GM12865 (cell line): ENCODE data around the gene PTMS.
A peak's percentile ranks its signal among the peaks of the same experiment; 100 is the strongest.

Experiments used
- DNase-seq: peaks from one replicate; pipeline ENCODE4 v3.0.0; 2010; ENCODE audit warnings: low read depth
- H3K4me3 ChIP-seq: 2 replicates; pipeline ENCODE4 v1.5.1; 2011; ENCODE audit warnings: mild to moderate bottlenecking, low read depth, low read length, control low read depth
- TF ChIP-seq, protein P1 (sequence below): IDR thresholded peaks from 2 replicates; pipeline ENCODE4 v1.5.1; 2011; ENCODE audit warnings: low read length, control low read depth, low read depth, inconsistent platforms; ENCODE audit not compliant: insufficient read depth; ENCODE audit errors: missing control alignments

The PTMS gene

DNA sequence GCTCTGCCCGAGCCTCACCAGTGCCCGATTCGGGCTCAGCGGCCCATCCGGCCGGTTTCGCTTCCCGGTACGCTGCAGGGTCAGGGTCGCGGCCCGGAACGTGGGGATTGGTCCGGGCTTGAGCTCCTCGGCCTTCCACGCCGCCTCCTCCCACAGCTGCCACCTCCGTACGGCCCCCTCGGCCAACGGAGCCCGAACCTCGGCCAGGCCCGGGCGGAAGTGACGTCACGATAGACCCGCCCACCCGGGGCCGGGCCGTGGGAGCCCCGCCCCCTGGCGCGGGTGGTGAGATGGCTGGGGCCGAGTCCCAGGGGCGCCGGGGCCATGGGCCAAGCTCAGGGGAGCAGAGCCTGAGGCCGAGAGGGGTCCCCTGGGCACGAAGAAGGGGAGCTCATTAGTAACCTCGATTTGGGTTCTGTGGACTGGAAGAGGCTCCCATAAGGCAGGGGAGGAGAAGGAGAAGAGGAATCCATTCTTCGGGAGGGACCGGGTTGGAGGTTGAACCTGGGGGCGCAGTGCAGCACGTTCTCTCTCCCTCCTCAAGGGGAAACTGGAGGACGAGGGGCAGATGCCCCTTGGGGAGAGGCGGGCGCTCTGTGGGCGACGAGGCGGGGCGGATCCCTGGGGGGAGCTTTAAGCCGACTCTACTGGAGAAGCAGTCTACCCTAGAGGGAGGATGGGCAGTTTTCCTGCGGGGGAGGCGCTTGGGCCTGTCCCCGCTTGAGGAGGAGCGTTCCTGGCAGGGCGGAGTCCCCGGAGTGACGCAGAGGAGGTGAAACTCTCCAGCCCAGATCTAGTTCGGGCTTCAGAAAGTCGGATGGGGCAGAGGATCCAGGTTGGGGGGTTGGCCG lies 13.0 kb upstream of the PTMS start, which contains the start of gene MLF2:
Gene MLF2 (minus strand): TSS at position 221 of the 851 bp plus-strand sequence. CDS start 807 bp downstream, outside the sequence.
- DNase-seq, result peak; percentile 98
- H3K4me3 ChIP-seq, result peak within 1 kb of the TSS; percentile 72
- TF ChIP-seq, protein P1, sequence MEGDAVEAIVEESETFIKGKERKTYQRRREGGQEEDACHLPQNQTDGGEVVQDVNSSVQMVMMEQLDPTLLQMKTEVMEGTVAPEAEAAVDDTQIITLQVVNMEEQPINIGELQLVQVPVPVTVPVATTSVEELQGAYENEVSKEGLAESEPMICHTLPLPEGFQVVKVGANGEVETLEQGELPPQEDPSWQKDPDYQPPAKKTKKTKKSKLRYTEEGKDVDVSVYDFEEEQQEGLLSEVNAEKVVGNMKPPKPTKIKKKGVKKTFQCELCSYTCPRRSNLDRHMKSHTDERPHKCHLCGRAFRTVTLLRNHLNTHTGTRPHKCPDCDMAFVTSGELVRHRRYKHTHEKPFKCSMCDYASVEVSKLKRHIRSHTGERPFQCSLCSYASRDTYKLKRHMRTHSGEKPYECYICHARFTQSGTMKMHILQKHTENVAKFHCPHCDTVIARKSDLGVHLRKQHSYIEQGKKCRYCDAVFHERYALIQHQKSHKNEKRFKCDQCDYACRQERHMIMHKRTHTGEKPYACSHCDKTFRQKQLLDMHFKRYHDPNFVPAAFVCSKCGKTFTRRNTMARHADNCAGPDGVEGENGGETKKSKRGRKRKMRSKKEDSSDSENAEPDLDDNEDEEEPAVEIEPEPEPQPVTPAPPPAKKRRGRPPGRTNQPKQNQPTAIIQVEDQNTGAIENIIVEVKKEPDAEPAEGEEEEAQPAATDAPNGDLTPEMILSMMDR, result peak; percentile 0

DNA sequence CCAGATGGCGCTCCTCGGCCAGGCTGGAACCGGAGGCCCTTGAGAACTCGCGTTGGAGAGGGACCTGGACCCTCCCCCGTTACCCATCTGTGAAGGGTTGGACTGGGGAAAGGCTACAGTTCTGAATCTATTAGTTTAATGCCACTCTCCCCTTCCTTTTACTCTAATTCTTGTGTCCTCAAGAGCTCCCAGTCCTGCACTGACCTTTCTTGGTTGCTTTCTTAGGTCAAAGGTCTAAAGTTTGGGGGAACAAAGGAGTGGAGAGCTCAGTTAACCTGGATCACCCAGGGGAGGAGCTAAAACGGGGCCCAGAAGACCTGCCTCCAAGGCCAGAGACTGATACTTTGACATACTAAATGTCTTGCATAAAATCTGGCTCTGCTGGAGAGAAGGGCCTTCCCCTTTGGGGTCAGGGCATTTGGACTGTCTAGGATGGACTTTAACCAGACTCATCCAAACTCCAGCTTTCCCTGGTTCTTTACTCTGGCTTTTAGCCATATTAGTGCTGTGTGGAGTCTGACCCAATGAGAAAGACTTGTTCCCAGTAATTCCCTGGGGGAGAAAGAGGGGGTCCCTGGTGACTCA lies 12.3 kb upstream of the PTMS start:
- DNase-seq, result no peak
- TF ChIP-seq, protein P1, result peak; percentile 94
- H3K4me3 ChIP-seq, result no peak overlapping the region

DNA sequence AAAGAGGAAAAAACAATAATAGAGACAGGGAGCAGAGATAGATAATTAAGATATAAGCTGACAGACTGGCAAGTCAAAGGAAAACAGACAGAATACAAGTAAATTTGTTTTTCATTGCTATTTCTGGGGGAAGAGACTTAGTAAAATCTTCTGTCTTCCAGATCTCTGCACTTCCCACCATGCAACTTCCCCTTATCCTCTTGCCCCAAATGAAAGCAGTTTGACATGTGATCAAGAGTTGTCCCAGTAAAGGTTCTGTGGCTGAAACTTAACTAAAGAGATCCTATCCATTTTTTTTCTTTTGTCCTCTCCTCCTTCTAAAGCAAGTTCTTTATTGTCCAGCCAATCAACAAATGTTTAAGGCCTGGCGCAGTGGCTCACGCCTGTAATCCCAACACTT lies 11.8 kb upstream of the PTMS start:
- H3K4me3 ChIP-seq, result no peak overlapping the region
- DNase-seq, result no peak
- TF ChIP-seq, protein P1, result no peak

DNA sequence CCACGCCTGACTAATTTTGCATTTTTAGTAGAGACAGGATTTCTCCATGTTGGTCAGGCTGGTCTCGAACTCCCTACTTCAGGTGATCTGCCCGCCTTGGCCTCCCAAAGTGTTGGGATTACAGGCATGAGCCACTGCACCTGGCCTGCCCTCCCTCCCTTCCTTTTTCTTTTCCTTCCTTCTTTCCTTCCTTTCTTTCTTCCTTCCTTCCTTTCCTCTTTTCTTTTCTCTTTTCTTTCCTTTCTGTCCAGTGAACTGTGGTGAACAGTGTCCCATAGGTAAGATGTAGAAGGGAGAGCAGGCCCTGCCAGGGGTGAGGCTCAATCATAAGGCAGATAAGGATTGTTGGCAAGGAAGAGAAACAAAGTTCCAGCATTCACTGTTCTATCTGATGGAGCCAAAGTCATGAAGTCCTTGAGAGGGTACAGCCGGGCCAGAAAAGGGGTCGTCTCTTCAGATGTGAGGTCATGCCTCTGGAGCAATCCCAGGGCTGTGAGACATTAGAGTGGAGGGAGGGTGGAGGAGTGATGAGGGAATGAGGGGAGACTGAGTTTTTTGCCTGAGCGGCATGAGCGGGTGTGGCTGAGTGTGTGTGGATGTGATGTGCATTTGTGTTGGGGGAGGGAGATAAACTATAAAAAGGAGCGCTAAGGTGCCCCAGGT lies 9.0 kb upstream of the PTMS start:
- TF ChIP-seq, protein P1, result no peak
- no peak overlapping the region for H3K4me3 ChIP-seq
- DNase-seq, result no peak

DNA sequence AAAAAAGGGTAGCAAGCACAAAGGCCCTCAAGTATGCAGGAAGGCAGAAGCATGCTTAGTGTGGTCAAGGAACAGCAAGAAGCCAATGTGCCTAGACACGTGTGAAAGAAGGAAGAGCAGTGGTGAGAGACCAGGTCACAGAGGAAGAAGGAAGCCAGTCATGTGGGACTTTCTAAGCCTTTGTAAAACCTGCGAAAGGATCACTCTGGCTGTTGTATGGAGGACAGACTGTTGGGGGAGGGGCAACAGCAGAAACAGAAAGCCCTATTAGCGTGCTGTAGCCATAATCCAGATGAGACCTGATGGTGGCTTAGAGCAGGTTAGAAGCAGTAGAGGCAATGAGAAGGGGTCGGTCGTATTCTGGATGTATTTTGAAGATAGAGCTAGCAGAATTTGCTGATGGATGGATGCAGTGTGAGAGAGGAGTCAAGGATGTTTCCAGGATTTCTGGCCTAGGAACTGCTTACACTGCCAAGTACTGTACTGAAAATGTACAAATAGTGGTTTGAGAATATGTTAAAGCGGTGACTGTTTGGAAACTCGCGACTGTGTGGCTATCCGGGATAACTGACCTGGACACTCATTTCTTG lies 7.6 kb upstream of the PTMS start:
- peak; percentile 69 for DNase-seq
- TF ChIP-seq, protein P1, result no peak
- no peak overlapping the region for H3K4me3 ChIP-seq

DNA sequence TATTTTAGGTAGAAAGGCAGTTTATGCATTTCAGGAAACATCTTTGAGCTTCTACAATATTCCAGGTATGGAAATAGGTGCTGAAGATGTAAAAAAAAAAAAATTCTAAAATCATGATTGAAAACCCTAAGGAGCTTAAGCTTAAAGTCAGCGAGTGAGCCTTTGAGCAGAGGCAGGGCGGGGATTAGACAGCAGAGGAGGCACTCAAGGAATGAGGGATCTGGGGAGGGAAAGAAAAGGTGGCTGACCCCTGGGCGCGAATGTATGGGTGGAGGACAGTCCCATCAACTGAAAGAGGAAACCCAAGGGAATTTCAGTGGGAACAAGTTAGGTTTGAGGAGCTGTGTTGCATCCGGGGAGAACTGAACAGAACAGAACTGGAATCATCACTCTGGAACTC lies 6.4 kb upstream of the PTMS start:
- no peak for DNase-seq
- TF ChIP-seq, protein P1, result no peak
- no peak overlapping the region for H3K4me3 ChIP-seq
